Dedifferentiated amniotic fluid mesenchymal stem cell (primary cell): ENCODE results near the gene RERE.
"Not testable (repeated sequence)": the region's sequence is repeated elsewhere in the genome, so short reads cannot be mapped to it uniquely, and the experiment has no call there.

Experiments used
- DNase-seq: peaks from one replicate; pipeline ENCODE4 v3.0.0-alpha.2; 2016; ENCODE audit errors: extremely low spot score

The RERE gene

GRCh38 chr1:8455700-8456307 is 361.6 kb downstream of the RERE start:
- DNase-seq: no peak

GRCh38 chr1:8450312-8450711 is 367.1 kb downstream of the RERE start:
- DNase-seq: no peak

- no peak for DNase-seq
Measured at GRCh38 chr1:8448911-8449661, 368.4 kb downstream of the RERE start.

- not testable (repeated sequence) for DNase-seq
Measured at GRCh38 chr1:8448505-8448904, 368.9 kb downstream of the RERE start.

GRCh38 chr1:8447616-8448150 is 369.8 kb downstream of the RERE start:
- DNase-seq: no peak

GRCh38 chr1:8446119-8446518 is 371.3 kb downstream of the RERE start:
- not testable (repeated sequence) for DNase-seq

GRCh38 chr1:8443558-8444194 is 373.8 kb downstream of the RERE start:
- DNase-seq: no peak

- no peak for DNase-seq
Measured at GRCh38 chr1:8441426-8441825, 376.0 kb downstream of the RERE start.

GRCh38 chr1:8439015-8439702 is 378.3 kb downstream of the RERE start:
- peak; percentile 72 for DNase-seq

GRCh38 chr1:8438489-8438888 is 379.0 kb downstream of the RERE start:
- no peak for DNase-seq

GRCh38 chr1:8437347-8437746 is 380.1 kb downstream of the RERE start:
- no peak for DNase-seq

GRCh38 chr1:8435569-8436071 is 381.8 kb downstream of the RERE start:
- DNase-seq: no peak

GRCh38 chr1:8434101-8434500 is 383.3 kb downstream of the RERE start:
- no peak for DNase-seq

- no peak for DNase-seq
Measured at GRCh38 chr1:8431784-8432183, 385.7 kb downstream of the RERE start.

GRCh38 chr1:8431019-8431418 is 386.4 kb downstream of the RERE start:
- DNase-seq: no peak

GRCh38 chr1:8430476-8430875 is 387.0 kb downstream of the RERE start:
- DNase-seq: no peak

- DNase-seq: no peak
Measured at GRCh38 chr1:8429549-8430110, 387.8 kb downstream of the RERE start.

GRCh38 chr1:8428441-8428840 is 389.0 kb downstream of the RERE start:
- DNase-seq: no peak

GRCh38 chr1:8427986-8428385 is 389.5 kb downstream of the RERE start:
- no peak for DNase-seq

GRCh38 chr1:8427493-8427892 is 389.9 kb downstream of the RERE start:
- DNase-seq: no peak

- no peak for DNase-seq
Measured at GRCh38 chr1:8426996-8427395, 390.4 kb downstream of the RERE start.

- DNase-seq: no peak
Measured at GRCh38 chr1:8425781-8426161, 391.7 kb downstream of the RERE start.
